ENCODE measurements around the gene CDR2L.
A peak's percentile ranks its signal among the peaks of the same experiment; 100 is the strongest.

Gene CDR2L

DNA sequence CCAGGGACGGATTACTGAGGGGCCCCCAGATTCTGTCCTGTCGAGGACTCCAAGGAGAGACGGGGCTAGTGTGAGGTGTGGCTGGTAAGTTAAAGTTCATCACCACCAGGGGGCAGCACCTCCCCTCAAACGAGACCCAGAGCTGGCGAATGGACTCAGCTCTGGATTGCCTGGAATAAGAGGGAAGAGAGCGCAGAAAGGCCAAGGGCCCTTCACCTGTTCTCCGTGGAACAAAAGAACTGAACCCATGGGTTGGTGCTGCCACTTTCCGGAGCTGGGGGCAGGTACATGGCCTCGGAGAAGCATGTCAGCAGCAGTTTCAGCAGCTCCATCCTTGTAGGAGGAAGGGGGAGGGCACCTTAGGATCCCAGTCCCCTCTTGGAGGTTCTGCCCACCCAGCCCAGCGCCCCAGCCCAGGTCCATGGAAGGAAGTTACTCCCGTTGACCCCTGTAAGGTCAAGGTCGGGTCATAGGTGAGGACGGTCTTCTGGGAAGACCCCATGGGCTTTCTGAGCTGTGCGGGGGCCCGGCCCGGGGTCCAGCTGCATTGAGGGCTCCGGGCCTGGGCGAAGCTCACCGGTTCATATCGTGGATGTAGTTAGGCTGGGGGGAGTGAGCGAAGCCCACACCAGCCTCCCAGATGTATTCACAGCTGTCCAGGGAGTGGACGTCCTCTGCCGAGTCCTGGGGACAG, 25.6 kb upstream of the CDR2L start:
- H3K27me3 ChIP-seq = peaks cover 49% of the 10 kb centered on the region
- H3K27ac ChIP-seq = no peak overlapping the region
- TF ChIP-seq, protein P1, sequence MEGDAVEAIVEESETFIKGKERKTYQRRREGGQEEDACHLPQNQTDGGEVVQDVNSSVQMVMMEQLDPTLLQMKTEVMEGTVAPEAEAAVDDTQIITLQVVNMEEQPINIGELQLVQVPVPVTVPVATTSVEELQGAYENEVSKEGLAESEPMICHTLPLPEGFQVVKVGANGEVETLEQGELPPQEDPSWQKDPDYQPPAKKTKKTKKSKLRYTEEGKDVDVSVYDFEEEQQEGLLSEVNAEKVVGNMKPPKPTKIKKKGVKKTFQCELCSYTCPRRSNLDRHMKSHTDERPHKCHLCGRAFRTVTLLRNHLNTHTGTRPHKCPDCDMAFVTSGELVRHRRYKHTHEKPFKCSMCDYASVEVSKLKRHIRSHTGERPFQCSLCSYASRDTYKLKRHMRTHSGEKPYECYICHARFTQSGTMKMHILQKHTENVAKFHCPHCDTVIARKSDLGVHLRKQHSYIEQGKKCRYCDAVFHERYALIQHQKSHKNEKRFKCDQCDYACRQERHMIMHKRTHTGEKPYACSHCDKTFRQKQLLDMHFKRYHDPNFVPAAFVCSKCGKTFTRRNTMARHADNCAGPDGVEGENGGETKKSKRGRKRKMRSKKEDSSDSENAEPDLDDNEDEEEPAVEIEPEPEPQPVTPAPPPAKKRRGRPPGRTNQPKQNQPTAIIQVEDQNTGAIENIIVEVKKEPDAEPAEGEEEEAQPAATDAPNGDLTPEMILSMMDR (IDR thresholded peaks at IDR 0.05) = peak; percentile 76
- peaks cover 2% of the 10 kb centered on the region for H3K9me3 ChIP-seq
- peaks cover 0 to 6% of the 10 kb centered on the region in 2 experiments for H3K4me1 ChIP-seq (ENCODE audit: control insufficient read depth in 1 of 2, insufficient read depth in 1 of 2, low read depth in 1 of 2, low read length in 1 of 2)
- H3K36me3 ChIP-seq = no peaks in the 10 kb centered on the region
- H3K4me3 ChIP-seq (ENCODE audit: low read depth in 1 of 2, low read length in 1 of 2) = no peak overlapping the region

DNA sequence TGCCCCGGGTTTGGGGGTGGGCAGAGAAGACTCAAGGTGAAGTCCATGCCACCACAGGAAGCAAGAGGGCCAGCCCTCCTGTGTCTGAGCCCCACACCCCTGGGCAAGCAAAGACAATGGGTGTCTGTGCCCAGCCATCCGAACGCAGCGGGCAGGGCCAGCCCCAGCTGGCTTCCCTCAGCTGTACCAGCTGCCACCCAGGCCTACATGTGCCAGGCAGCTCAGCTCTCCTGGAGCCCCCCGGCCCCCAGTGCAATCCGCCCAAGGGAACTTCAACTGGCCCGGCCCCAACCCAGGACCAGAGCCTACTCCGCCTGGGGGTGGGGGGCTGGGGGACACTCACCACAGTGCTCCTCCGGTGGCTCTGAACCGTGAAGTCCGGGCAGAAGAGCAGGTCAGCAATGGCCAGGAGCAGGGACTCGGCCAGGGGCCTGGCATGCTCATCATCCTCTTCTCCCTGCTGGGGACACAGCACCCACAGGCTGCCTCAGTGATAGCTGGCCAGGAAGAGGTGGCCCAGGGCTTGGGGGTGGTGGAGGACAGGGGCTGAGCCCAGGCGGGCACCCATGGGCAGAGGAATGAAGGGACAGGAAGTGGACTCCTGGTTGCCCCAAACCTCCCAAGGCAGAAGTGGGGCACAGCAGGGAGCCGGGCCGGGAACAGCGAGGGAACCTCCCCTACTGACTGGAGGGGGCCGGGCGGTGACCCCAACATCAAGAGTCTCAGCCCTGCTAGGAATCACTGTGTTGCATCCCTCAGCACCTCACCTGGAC, 24.6 kb upstream of the CDR2L start:
- Histone ChIP-seq H3K9me3 (no peaks in the 10 kb centered on the region), H3K27ac (no peak overlapping the region), H3K4me3 (ENCODE audit: low read depth in 1 of 2, low read length in 1 of 2) (no peak overlapping the region)

DNA sequence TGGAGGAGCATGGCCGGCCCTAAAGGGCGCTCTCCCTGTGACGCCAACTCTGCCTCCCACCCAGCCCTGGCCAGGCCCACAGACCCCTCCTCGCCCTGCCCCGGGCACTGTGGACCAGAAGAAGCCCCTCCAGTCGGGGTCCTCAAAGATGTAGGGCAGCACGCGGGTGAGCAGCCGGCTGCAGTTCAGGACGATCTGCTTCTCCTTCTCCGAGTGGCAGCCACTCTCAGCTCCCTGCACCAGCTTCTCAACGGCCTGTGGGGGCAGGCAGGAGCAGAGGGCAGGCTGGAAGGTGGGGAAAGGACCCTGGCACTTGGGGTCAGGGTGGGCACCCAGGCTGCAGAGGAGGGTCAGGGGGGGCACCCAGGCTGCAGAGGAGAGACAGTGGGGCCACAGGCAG, 23.8 kb upstream of the CDR2L start:
- Histone ChIP-seq H3K27ac (no peak overlapping the region), H3K9me3 (no peaks in the 10 kb centered on the region), H3K27me3 (peaks cover 47% of the 10 kb centered on the region), H3K36me3 (no peaks in the 10 kb centered on the region), H3K4me3 (ENCODE audit: low read depth in 1 of 2, low read length in 1 of 2) (no peak overlapping the region), H3K4me1 (ENCODE audit: control insufficient read depth in 1 of 2, insufficient read depth in 1 of 2, low read depth in 1 of 2, low read length in 1 of 2) (peaks cover 0 to 6% of the 10 kb centered on the region in 2 experiments)
- TF ChIP-seq, protein P1 (IDR thresholded peaks at IDR 0.05) = no peak

More for the DNA sequence above, 24.6 kb upstream of the CDR2L start:
- Histone ChIP-seq H3K27me3 (peaks cover 49% of the 10 kb centered on the region), H3K4me1 (ENCODE audit: control insufficient read depth in 1 of 2, insufficient read depth in 1 of 2, low read depth in 1 of 2, low read length in 1 of 2) (peaks cover 0 to 6% of the 10 kb centered on the region in 2 experiments), H3K36me3 (no peaks in the 10 kb centered on the region)
- TF ChIP-seq, protein P1 (IDR thresholded peaks at IDR 0.05) = no peak

DNA sequence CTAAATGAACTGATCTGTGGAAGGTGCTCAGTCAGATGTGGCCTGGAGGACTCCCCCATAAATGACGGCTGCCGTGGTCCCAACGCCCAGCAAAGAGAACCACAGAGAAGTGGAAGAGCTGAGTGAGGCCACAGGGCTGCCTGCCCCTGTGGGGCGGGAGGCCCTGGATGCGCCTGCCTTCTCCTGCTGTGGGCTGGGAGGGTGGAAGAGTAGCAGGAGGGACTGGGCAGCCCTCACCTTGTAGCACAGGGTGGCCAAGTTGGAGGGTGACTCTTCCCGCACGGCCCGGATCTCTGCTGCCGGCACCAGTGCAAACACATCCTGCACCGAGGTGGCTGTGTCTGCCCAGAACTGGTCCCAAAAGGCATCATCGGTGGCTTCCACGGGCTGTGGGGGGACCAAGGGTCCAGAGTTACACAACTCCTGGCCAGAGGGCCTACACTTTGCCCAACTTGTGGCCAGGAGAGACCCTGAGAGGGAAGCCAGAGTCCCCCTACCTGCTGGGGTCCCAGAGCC, 23.1 kb upstream of the CDR2L start:
- H3K9me3 ChIP-seq = no peaks in the 10 kb centered on the region
- peaks cover 0 to 6% of the 10 kb centered on the region in 2 experiments for H3K4me1 ChIP-seq (ENCODE audit: control insufficient read depth in 1 of 2, insufficient read depth in 1 of 2, low read depth in 1 of 2, low read length in 1 of 2)
- H3K27me3 ChIP-seq = peaks cover 44% of the 10 kb centered on the region
- H3K4me3 ChIP-seq (ENCODE audit: low read depth in 1 of 2, low read length in 1 of 2) = no peak overlapping the region
- H3K36me3 ChIP-seq = no peaks in the 10 kb centered on the region
- H3K27ac ChIP-seq = no peak overlapping the region
- TF ChIP-seq, protein P1 (IDR thresholded peaks at IDR 0.05) = no peak

DNA sequence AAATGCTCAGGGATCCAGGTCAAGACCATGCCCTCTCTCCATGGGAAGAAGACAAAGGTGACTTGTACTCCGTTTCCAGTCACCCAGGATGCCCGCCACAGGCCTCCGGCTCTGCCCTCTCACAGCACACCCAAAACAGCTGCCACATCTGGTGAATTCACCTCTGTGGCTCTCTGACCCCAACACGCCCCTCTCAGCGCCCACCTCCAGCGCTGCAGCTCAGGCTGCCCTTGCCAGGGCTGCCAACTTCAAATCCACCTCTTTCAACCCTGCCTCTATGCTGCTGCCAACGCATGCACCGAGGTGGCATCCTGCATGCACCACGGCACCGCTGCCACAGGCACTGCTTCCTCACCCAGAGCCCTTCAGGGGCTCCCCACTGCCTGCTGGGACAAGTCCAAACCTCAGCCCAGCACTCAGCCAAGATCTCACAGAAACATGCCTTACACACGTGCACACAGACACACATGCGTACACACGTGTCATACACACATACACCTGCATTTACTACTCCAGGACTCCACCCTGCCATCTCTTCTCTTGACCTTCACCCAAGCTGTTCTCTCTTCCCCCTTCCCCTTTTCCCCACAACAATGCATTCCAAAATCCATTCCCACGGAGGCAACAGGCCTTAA, 22.3 kb upstream of the CDR2L start:
- Histone ChIP-seq H3K27me3 (peaks cover 39% of the 10 kb centered on the region), H3K36me3 (no peaks in the 10 kb centered on the region), H3K4me3 (ENCODE audit: low read depth in 1 of 2, low read length in 1 of 2) (no peak overlapping the region), H3K27ac (no peak overlapping the region), H3K4me1 (ENCODE audit: control insufficient read depth in 1 of 2, insufficient read depth in 1 of 2, low read depth in 1 of 2, low read length in 1 of 2) (peaks cover 0 to 6% of the 10 kb centered on the region in 2 experiments), H3K9me3 (no peaks in the 10 kb centered on the region)
- TF ChIP-seq, protein P1 (IDR thresholded peaks at IDR 0.05) = no peak

Data from neutrophil (primary cell).